CD14-positive monocyte (primary cell): Measurements from ENCODE around the gene CTNNBL1. TPM values are rescaled to one million over a fixed set of nuclear protein-coding genes. Genes with fewer than 3 reads are reported as not detected.

Experiments
- DNase-seq, 3 donors: peaks; one replicate each; pipeline ENCODE4 v3.0.0-alpha.2; 2011 to 2022
- H2AFZ ChIP-seq: 2 replicates; pipeline ENCODE4 v1.6.0; 2012; ENCODE audit warnings: mild to moderate bottlenecking, low read depth, low read length, inconsistent platforms; ENCODE audit not compliant: insufficient read depth, poor library complexity, severe bottlenecking
- H3K27ac ChIP-seq, 2 donors: 1 replicate in 1 of 2; 2 replicates in 1 of 2; pipeline ENCODE4 v1.5.1; 2012 to 2013; ENCODE audit warnings: low read length in 2 of 2, control low read depth in 1 of 2, inconsistent platforms in 1 of 2, low read depth in 1 of 2, mild to moderate bottlenecking in 1 of 2
- H3K27me3 ChIP-seq, 2 donors: one replicate each; pipeline versions ENCODE4 v1.6.0 to v1.6.1; 2011 to 2013; ENCODE audit warnings: low read length in 2 of 2; ENCODE audit not compliant: control insufficient read depth in 2 of 2, insufficient read depth in 2 of 2
- H3K36me3 ChIP-seq, 2 donors: replicated peaks in 1 of 2; 1 replicate in 1 of 2; 2 replicates in 1 of 2; pipeline versions ENCODE4 v1.5.1 to v1.6.1; 2012 to 2013; ENCODE audit warnings: low read length in 2 of 2, control low read depth in 1 of 2, inconsistent platforms in 1 of 2, mild to moderate bottlenecking in 1 of 2; ENCODE audit not compliant: insufficient read depth in 2 of 2, control insufficient read depth in 1 of 2
- H3K4me1 ChIP-seq, 2 donors: 1 replicate in 1 of 2; 2 replicates in 1 of 2; pipeline versions ENCODE4 v1.5.1 to v1.6.1; 2012 to 2013; ENCODE audit warnings: low read length in 2 of 2, control low read depth in 1 of 2, inconsistent platforms in 1 of 2, mild to moderate bottlenecking in 1 of 2, moderate library complexity in 1 of 2; ENCODE audit not compliant: insufficient read depth in 2 of 2, control insufficient read depth in 1 of 2
- H3K4me2 ChIP-seq: replicated peaks from 2 replicates; pipeline ENCODE3; 2012; ENCODE audit warnings: low read length, moderate library complexity, mild to moderate bottlenecking; ENCODE audit not compliant: poor library complexity, severe bottlenecking; ENCODE audit errors: extremely low read depth
- H3K4me3 ChIP-seq, 3 experiments: fragments of 200-600 bp in 1 of 3; sonication (generic) in 1 of 3; replicated peaks in 1 of 3; 1 replicate in 2 of 3; 2 replicates in 1 of 3; pipeline ENCODE4 v1.5.1; 2011 to 2013; ENCODE audit warnings: low read length in 3 of 3, mild to moderate bottlenecking in 3 of 3, control low read depth in 2 of 3, low read depth in 2 of 3, inconsistent platforms in 1 of 3, moderate library complexity in 1 of 3
- H3K79me2 ChIP-seq: 2 replicates; pipeline ENCODE4 v1.6.0; 2012; ENCODE audit warnings: mild to moderate bottlenecking, control low read depth, inconsistent platforms, low read length, moderate library complexity; ENCODE audit not compliant: insufficient read depth
- H3K9ac ChIP-seq: 2 replicates; pipeline ENCODE4 v1.6.0; 2017; ENCODE audit warnings: low read length, mild to moderate bottlenecking; ENCODE audit not compliant: insufficient read depth, poor library complexity, severe bottlenecking
- H3K9me3 ChIP-seq, 2 donors: replicated peaks in 1 of 2; 1 replicate in 1 of 2; 2 replicates in 1 of 2; pipeline versions ENCODE4 v1.5.1 to v1.6.1; 2012 to 2013; ENCODE audit warnings: low read length in 2 of 2, control low read depth in 1 of 2; ENCODE audit not compliant: control insufficient read depth in 1 of 2, insufficient read depth in 1 of 2
- H4K20me1 ChIP-seq: 2 replicates; pipeline ENCODE4 v1.6.0; 2012; ENCODE audit warnings: mild to moderate bottlenecking, low read length, control low read depth, moderate library complexity; ENCODE audit not compliant: insufficient read depth
- H3K27ac Mint-ChIP-seq, 7 donors: one replicate each; pipeline ENCODE4 v1.8.0; 2020; ENCODE audit warnings: mild to moderate bottlenecking in 7 of 7, mixed read lengths in 7 of 7, moderate library complexity in 6 of 7, inconsistent platforms in 2 of 7
- H3K27me3 Mint-ChIP-seq, 3 donors: one replicate each; pipeline ENCODE4 v1.8.0; 2021 to 2022; ENCODE audit warnings: low read depth in 3 of 3, mild to moderate bottlenecking in 3 of 3, mixed read lengths in 3 of 3, moderate library complexity in 3 of 3, inconsistent platforms in 1 of 3
- H3K36me3 Mint-ChIP-seq, 2 donors: one replicate each; pipeline ENCODE4 v1.8.0; 2020; ENCODE audit warnings: mixed read lengths in 2 of 2, inconsistent platforms in 1 of 2, mild to moderate bottlenecking in 1 of 2
- H3K4me1 Mint-ChIP-seq: one replicate; pipeline ENCODE4 v1.8.0; 2020; ENCODE audit warnings: mild to moderate bottlenecking, mixed read lengths
- H3K4me3 Mint-ChIP-seq, 2 donors: one replicate each; pipeline ENCODE4 v1.8.0; 2020; ENCODE audit warnings: mild to moderate bottlenecking in 2 of 2, mixed read lengths in 2 of 2, moderate library complexity in 1 of 2
- H3K9me3 Mint-ChIP-seq, 7 donors: one replicate each; pipeline ENCODE4 v1.8.0; 2020 to 2022; ENCODE audit warnings: mixed read lengths in 7 of 7, mild to moderate bottlenecking in 6 of 7, moderate library complexity in 6 of 7, inconsistent platforms in 2 of 7
- CTCF ChIP-seq: fragments of 200-600 bp; IDR thresholded peaks from one replicate; pipeline ENCODE4 v1.8.0; 2022; ENCODE audit warnings: antibody characterized with exemption, mild to moderate bottlenecking
- WGBS: methylation state at CpG from one replicate; pipeline ENCODE4 v1.1.5; 2013; ENCODE audit warnings: missing lambda C conversion rate; ENCODE audit not compliant: insufficient coverage; 5-methylcytosine and 5-hydroxymethylcytosine counted together
- intact Hi-C, 2 donors: fragments of 100-400 bp; cut with micrococcal nuclease; formaldehyde crosslinking; loops; one replicate each; pipeline versions ENCODE4 v1.15.0 to v1.15.1; 2023
- polyA plus RNA-seq, 3 donors: library from polyadenylated mRNA; depleted of rRNA in 1 of 3; unstranded in 2 of 3; stranded (reverse) in 1 of 3; fragments of 300-500 nt in 2 of 3; fragments of >200 nt in 1 of 3; fragmentation: Illumina TruSeq in 2 of 3; gene quantifications; 1 replicate in 2 of 3; 2 replicates in 1 of 3; pipeline ENCODE4 v1.2.3, GENCODE V29; 2012 to 2021

CTNNBL1 gene
- polyA plus RNA-seq, 3 donors, result 35.5 to 83.2 (median 77.3) TPM

DNA sequence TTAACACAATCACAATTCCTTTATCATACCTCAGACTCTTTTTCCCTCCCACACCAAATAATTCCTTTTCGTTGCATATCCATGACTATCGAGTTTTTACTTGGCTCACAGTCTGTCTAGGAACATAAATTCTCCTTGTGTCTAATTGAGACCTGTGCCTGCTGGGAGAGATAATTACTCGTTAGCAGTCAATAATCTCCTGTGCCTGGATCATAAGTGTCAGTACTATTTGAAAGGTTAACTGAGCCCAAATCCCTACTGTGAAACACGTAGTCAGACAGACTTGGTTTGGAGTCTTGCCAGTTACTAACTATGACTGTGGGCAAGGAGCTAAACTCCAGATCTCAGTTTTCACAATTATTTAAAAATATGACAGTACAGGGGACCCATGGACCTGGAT lies 5.7 kb upstream of the CTNNBL1 start:
- Histone ChIP-seq H3K36me3 (no peaks in the 10 kb centered on the region), H3K9me3 (no peaks in the 10 kb centered on the region), H3K27ac (no peak overlapping the region), H3K79me2 (no peaks in the 10 kb centered on the region), H3K4me1 (no peaks in the 10 kb centered on the region), H3K4me2 (no peak overlapping the region), H3K4me3 (no peak overlapping the region), H2AFZ (no peak overlapping the region), H3K9ac (no peak overlapping the region), H4K20me1 (no peaks in the 10 kb centered on the region), H3K27me3 (peaks cover 13 to 24% of the 10 kb centered on the region in 2 donors)
- H3K4me1 Mint-ChIP-seq, result peaks cover under 1% of the 10 kb centered on the region
- no peak for TF ChIP-seq CTCF
- no peak for DNase-seq
- no peaks in the 10 kb centered on the region for H3K36me3 Mint-ChIP-seq
- H3K27ac Mint-ChIP-seq, result no peak overlapping the region
- H3K9me3 Mint-ChIP-seq, result no peaks in the 10 kb centered on the region
- 80% methylated on average over 1 of the region's 4 CpGs for WGBS
- intact Hi-C loops, result no loop called here
- H3K4me3 Mint-ChIP-seq, result no peak overlapping the region
- H3K27me3 Mint-ChIP-seq, result peaks cover 14 to 39% (median 28%) of the 10 kb centered on the region in 3 donors

- TF ChIP-seq CTCF, result no peak
- peaks cover 0 to 2% of the 10 kb centered on the region in 2 donors for H3K36me3 Mint-ChIP-seq
- Histone ChIP-seq H3K79me2 (peaks cover 18% of the 10 kb centered on the region), H3K4me3 (no peak overlapping the region), H3K4me1 (peaks cover 10 to 15% of the 10 kb centered on the region in 2 donors), H4K20me1 (no peaks in the 10 kb centered on the region), H3K36me3 (no peaks in the 10 kb centered on the region), H3K27me3 (peaks cover 13 to 24% of the 10 kb centered on the region in 2 donors), H3K9me3 (no peaks in the 10 kb centered on the region), H3K4me2 (no peak overlapping the region), H2AFZ (no peak overlapping the region), H3K9ac (no peak overlapping the region), H3K27ac (no peak overlapping the region)
- 84% methylated on average over 2 of the region's 5 CpGs for WGBS
- no peak overlapping the region for H3K4me3 Mint-ChIP-seq
- no peak overlapping the region for H3K27ac Mint-ChIP-seq
- H3K9me3 Mint-ChIP-seq, result no peaks in the 10 kb centered on the region
- peaks cover 19% of the 10 kb centered on the region for H3K4me1 Mint-ChIP-seq
- intact Hi-C loops, result no loop called here
- peaks cover 10 to 31% (median 22%) of the 10 kb centered on the region in 3 donors for H3K27me3 Mint-ChIP-seq
- no peak for DNase-seq
These were observed 3.0 kb upstream of the CTNNBL1 start for GRCh38 chr20:37690626-37691369.
